HepG2 (cell line): ENCODE measurements around the gene NCAM2. TPM values are rescaled to one million over a fixed set of nuclear protein-coding genes. Genes with fewer than 3 reads are reported as not detected.

Source experiments
- ATAC-seq: fragments of 200-7000 bp; cut with Tn5 transposase; 3 replicates; pipeline ENCODE4 v1.9.1; 2020; ENCODE audit warnings: mild to moderate bottlenecking, moderate library complexity
- BruUV-seq: library from RNA; stranded (reverse); fragments of 400-500 nt; replicated peaks from 2 replicates; lab custom pipeline; 2021; lab: Mats Ljungman, UMichigan
- CTCF ChIA-PET: fragments of 300-600 bp; formaldehyde crosslinking; extraction: SDS; loops from one replicate; lab custom pipeline; 2021; ENCODE audit warnings: low total read pairs, inconsistent platforms, low intra/inter-chr PET ratio; lab: Yijun Ruan, JAX
- POLR2A ChIA-PET: fragments of 350-600 bp; sonication (Branson Sonifier 250); formaldehyde crosslinking; loops from one replicate; lab custom pipeline; 2020; ENCODE audit warnings: antibody characterized with exemption, inconsistent platforms; lab: Yijun Ruan, JAX
- DNase-seq: peaks from one replicate; pipeline ENCODE4 v3.0.0-alpha.2; 2015; ENCODE audit warnings: low spot score
- FAIRE-seq: peaks from 3 replicates; lab custom pipeline; 2011; peaks lifted over from hg19 to GRCh38; lab: Jason Lieb, UNC
- H2AFZ ChIP-seq: one replicate; pipeline ENCODE4 v1.6.1; 2011; ENCODE audit warnings: low read length, inconsistent platforms
- H3K27ac ChIP-seq: fragments of 300-600 bp; 3 replicates; pipeline ENCODE4 v1.8.0; 2011; ENCODE audit warnings: mixed run types, mild to moderate bottlenecking, mixed read lengths, low read length, inconsistent platforms; ENCODE audit not compliant: insufficient read depth; ENCODE audit errors: extremely low read length
- H3K27me3 ChIP-seq, 2 experiments: fragments of 200-600 bp in 1 of 2; 2 replicates in 1 of 2; 3 replicates in 1 of 2; pipeline versions ENCODE4 v1.6.0 to v1.8.0; 2011; ENCODE audit warnings: low read length in 2 of 2, mild to moderate bottlenecking in 2 of 2, moderate library complexity in 2 of 2, inconsistent platforms in 1 of 2; ENCODE audit not compliant: insufficient read depth in 2 of 2, control insufficient read depth in 1 of 2
- H3K36me3 ChIP-seq, 2 experiments: fragments of 200-600 bp in 1 of 2; replicated peaks in 1 of 2; 2 replicates in 1 of 2; 3 replicates in 1 of 2; pipeline versions ENCODE4 v1.5.1 to v1.8.0; 2011; ENCODE audit warnings: low read length in 2 of 2, inconsistent platforms in 1 of 2; ENCODE audit not compliant: insufficient read depth in 2 of 2, control insufficient read depth in 1 of 2
- H3K4me1 ChIP-seq: 2 replicates; pipeline ENCODE4 v1.5.1; 2012; ENCODE audit warnings: low read length, inconsistent platforms; ENCODE audit not compliant: insufficient read depth
- H3K4me2 ChIP-seq: 2 replicates; pipeline ENCODE4 v1.6.0; 2011; ENCODE audit warnings: low read depth, low read length, inconsistent platforms
- H3K4me3 ChIP-seq, 3 experiments: fragments of 200-600 bp in 1 of 3; sonication (generic), shearing (Covaris generic) in 1 of 3; replicated peaks in 1 of 3; 2 replicates each; pipeline ENCODE4 v1.5.1; 2011 to 2016; ENCODE audit warnings: low read length in 3 of 3, inconsistent platforms in 2 of 3, low read depth in 2 of 3, mild to moderate bottlenecking in 2 of 3, control low read depth in 1 of 3, mixed read lengths in 1 of 3; ENCODE audit not compliant: insufficient read depth in 1 of 3
- H3K79me2 ChIP-seq: one replicate; pipeline ENCODE4 v1.6.1; 2011; ENCODE audit warnings: low read length, inconsistent platforms; ENCODE audit not compliant: insufficient read depth
- H3K9ac ChIP-seq: 2 replicates; pipeline ENCODE4 v1.6.0; 2011; ENCODE audit warnings: mild to moderate bottlenecking, low read depth, low read length, inconsistent platforms; ENCODE audit not compliant: insufficient read depth
- H3K9me3 ChIP-seq: 2 replicates; pipeline ENCODE4 v1.5.1; 2012; ENCODE audit warnings: mild to moderate bottlenecking, low read length
- H4K20me1 ChIP-seq: 2 replicates; pipeline ENCODE4 v1.6.0; 2011; ENCODE audit warnings: inconsistent platforms, mild to moderate bottlenecking, low read length, moderate library complexity; ENCODE audit not compliant: insufficient read depth
- ATF6 ChIP-seq: sonication (generic); formaldehyde crosslinking; conservative IDR thresholded peaks from 2 replicates; pipeline ENCODE4 v1.4.0; 2020; ENCODE audit warnings: missing genetic modification reagents
- FOXP4 ChIP-seq: sonication (generic); formaldehyde crosslinking; IDR thresholded peaks from 2 replicates; pipeline ENCODE4 v1.4.0; 2020; ENCODE audit warnings: missing genetic modification reagents
- MED1 ChIP-seq: sonication (generic); formaldehyde crosslinking; IDR thresholded peaks from 2 replicates; pipeline ENCODE4 v1.4.0; 2020; ENCODE audit warnings: missing genetic modification reagents
- NR2C2 ChIP-seq: sonication (generic); formaldehyde crosslinking; IDR thresholded peaks from 2 replicates; pipeline ENCODE4 v1.4.0; 2020; ENCODE audit warnings: missing genetic modification reagents, mild to moderate bottlenecking, moderate library complexity, borderline replicate concordance
- PRDM4 ChIP-seq: sonication (generic); formaldehyde crosslinking; IDR thresholded peaks from 2 replicates; pipeline ENCODE4 v1.9.0; 2021; ENCODE audit warnings: missing genetic modification reagents, borderline replicate concordance
- SMARCE1 ChIP-seq: fragments of 450-650 bp; IDR thresholded peaks from 2 replicates; pipeline ENCODE4 v1.6.1; 2017; ENCODE audit warnings: borderline replicate concordance
- TEF ChIP-seq: sonication (generic); formaldehyde crosslinking; IDR thresholded peaks from 2 replicates; pipeline ENCODE4 v1.5.0; 2020; ENCODE audit warnings: missing genetic modification reagents
- ZFP36 ChIP-seq: fragments of 150-350 bp; IDR thresholded peaks from 2 replicates; pipeline ENCODE4 v1.6.1; 2018; ENCODE audit warnings: borderline replicate concordance, low read length, low read depth; ENCODE audit not compliant: partially characterized antibody
- ZNF138 ChIP-seq: sonication (generic); formaldehyde crosslinking; IDR thresholded peaks from 2 replicates; pipeline ENCODE4 v1.5.0; 2020; ENCODE audit warnings: mild to moderate bottlenecking, low read depth, missing genetic modification reagents
- ZNF335 ChIP-seq: sonication (generic); formaldehyde crosslinking; IDR thresholded peaks from 2 replicates; pipeline ENCODE4 v1.4.0; 2020; ENCODE audit warnings: missing genetic modification reagents
- ZNF501 ChIP-seq: sonication (generic); formaldehyde crosslinking; IDR thresholded peaks from 2 replicates; pipeline ENCODE4 v1.5.1; 2020; ENCODE audit warnings: mild to moderate bottlenecking, moderate library complexity, missing genetic modification reagents
- WGBS: methylation state at CpG from one replicate; pipeline ENCODE4 v1.1.6; 2017; ENCODE audit warnings: low lambda C conversion rate; 5-methylcytosine and 5-hydroxymethylcytosine counted together
- in situ Hi-C: cut with HindIII; loops from 2 replicates; pipeline ENCODE4 v1.10.0; 2017; ENCODE audit warnings: low pct_unique_long_range_greater_than_20kb; ENCODE audit not compliant: extremely low pct_ligation_motif_present
- intact Hi-C: fragments of 100-400 bp; cut with micrococcal nuclease; formaldehyde crosslinking; loops from one replicate; pipeline ENCODE4 v1.10.0; 2022; ENCODE audit not compliant: unreplicated experiment
- polyA plus RNA-seq, 8 experiments: library from polyadenylated mRNA; depleted of rRNA in 3 of 8; stranded (reverse) in 7 of 8; unstranded in 1 of 8; fragments of >200 nt; fragmentation: Illumina TruSeq in 4 of 8; extraction: Trizol in 4 of 8; gene quantifications; 2 replicates each; pipeline versions ENCODE4 v1.2.1 to v1.2.3, GENCODE V29; 2011 to 2016; ENCODE audit warnings: low read depth in 4 of 8, missing spikeins in 1 of 8, mixed read lengths in 1 of 8; ENCODE audit not compliant: insufficient read depth in 1 of 8
- total RNA-seq, 5 experiments: library from RNA; depleted of rRNA; stranded (reverse); fragments of >200 nt; fragmentation: Illumina TruSeq; extraction: Trizol; gene quantifications; 2 replicates each; pipeline ENCODE4 v1.2.3, GENCODE V29; 2016; ENCODE audit warnings: low read depth in 1 of 5

NCAM2 gene
- total and polyA plus RNA-seq, 2 of the 13 experiments (the other 11 are each of a cell fraction or from before 2014, with no cell fraction given) = not detected

GRCh38 chr21:21367583-21367982 lies 369.4 kb downstream of the NCAM2 start:
- Histone ChIP-seq H3K27ac (no peak overlapping the region), H3K27me3 (no peaks in the 10 kb centered on the region), H3K9me3 (peaks cover 89% of the 10 kb centered on the region), H3K36me3 (no peaks in the 10 kb centered on the region), H4K20me1 (no peaks in the 10 kb centered on the region), H3K79me2 (no peaks in the 10 kb centered on the region), H3K4me1 (no peaks in the 10 kb centered on the region), H3K4me2 (no peak overlapping the region), H3K4me3 (no peak overlapping the region), H2AFZ (no peak overlapping the region), H3K9ac (no peak overlapping the region)
- ATAC-seq (no peak), DNase-seq (no peak), FAIRE-seq (no peak)
- no peak for TF ChIP-seq ZNF501 (CRISPR knock-in tag)
- no peak for TF ChIP-seq SMARCE1
- BruUV-seq = no TSS peak
- intact Hi-C loops = no loop called here
- ChIA-PET CTCF (no interaction called here), POLR2A (no interaction called here)
- in situ Hi-C loops = no loop called here

GRCh38 chr21:21373969-21374368 lies 375.8 kb downstream of the NCAM2 start:
- WGBS = 2% methylated on average over 1 of the region's 1 CpG
- ATAC-seq = no peak
- TF ChIP-seq MED1 (CRISPR knock-in tag) (no peak), ZNF138 (no peak), FOXP4 (CRISPR knock-in tag) (no peak), ZFP36 (no peak), ATF6 (no peak), NR2C2 (CRISPR knock-in tag) (no peak), TEF (CRISPR knock-in tag) (no peak), PRDM4 (CRISPR knock-in tag) (no peak), ZNF335 (CRISPR knock-in tag) (no peak)

More at GRCh38 chr21:21373969-21374368, 375.8 kb downstream of the NCAM2 start:
- Histone ChIP-seq H3K36me3 (no peaks in the 10 kb centered on the region), H3K4me2 (no peak overlapping the region), H3K9ac (no peak overlapping the region), H4K20me1 (no peaks in the 10 kb centered on the region), H3K9me3 (peaks cover 74% of the 10 kb centered on the region), H3K27me3 (no peaks in the 10 kb centered on the region), H2AFZ (no peak overlapping the region), H3K27ac (no peak overlapping the region), H3K79me2 (no peaks in the 10 kb centered on the region), H3K4me1 (no peaks in the 10 kb centered on the region), H3K4me3 (no peak overlapping the region)
- FAIRE-seq = no peak
- ChIA-PET CTCF (no interaction called here), POLR2A (no interaction called here)
- BruUV-seq = no TSS peak
- intact Hi-C loops (no loop called here), in situ Hi-C loops (no loop called here)
- no peak for DNase-seq
